ENCODE data around the gene COL5A1. TPM values are rescaled to one million over a fixed set of nuclear protein-coding genes. Genes with fewer than 3 reads are reported as not detected.

Gene COL5A1
- total and polyA plus RNA-seq, 2 experiments from 2014 or later: 2.5 to 13.1 TPM

- no peaks in the 10 kb centered on the region for H3K27me3 ChIP-seq (ENCODE audit: insufficient read depth)
- H3F3A ChIP-seq (replicated peaks; ENCODE audit: low read depth): no peaks in the 10 kb centered on the region
- H3K9me2 ChIP-seq (ENCODE audit: insufficient read depth): peaks cover 8% of the 10 kb centered on the region; the same call in 1 of the 2 replicates
- H3K27ac ChIP-seq (ENCODE audit: low read depth): no peak overlapping the region
- H3K36me3 Mint-ChIP-seq (ENCODE audit: low read depth): no peaks in the 10 kb centered on the region
- ATAC-seq: no peak
- no peak overlapping the region for H3K4me3 Mint-ChIP-seq
- H3K4me2 ChIP-seq: no peak overlapping the region
- no peak overlapping the region for H3K27ac Mint-ChIP-seq
- H3K4me1 Mint-ChIP-seq: peaks cover 5% of the 10 kb centered on the region; the same call in 2 of the 3 replicates
- TF ChIP-seq EZH2phosphoT487 (IDR thresholded peaks at IDR 0.05; ENCODE audit: unreplicated experiment): no peak
- TF ChIP-seq ZNF114 (CRISPR knock-in tag; IDR thresholded peaks at IDR 0.05): no peak
- TF ChIP-seq POLR2AphosphoS5 (IDR thresholded peaks at IDR 0.05; ENCODE audit: low read depth): no peak
- TF ChIP-seq ZNF331 (CRISPR knock-in tag; IDR thresholded peaks at IDR 0.05; ENCODE audit: low read depth): no peak
- no peak for TF ChIP-seq STAT1 (IDR thresholded peaks at IDR 0.05; ENCODE audit: unreplicated experiment)
- TF ChIP-seq NANOG (IDR thresholded peaks at IDR 0.05; ENCODE audit: borderline replicate concordance): no peak
- no peak for TF ChIP-seq EZH2 (IDR thresholded peaks at IDR 0.05; ENCODE audit: low read depth, unreplicated experiment)
- TF ChIP-seq CREB1 (CRISPR knock-in tag; IDR thresholded peaks at IDR 0.05; ENCODE audit: low read depth): no peak
- TF ChIP-seq REST (IDR thresholded peaks at IDR 0.05; ENCODE audit: unreplicated experiment): no peak
- no peak for TF ChIP-seq ZNF462 (CRISPR knock-in tag; IDR thresholded peaks at IDR 0.05)
- no peak for TF ChIP-seq JUNB (IDR thresholded peaks at IDR 0.05; ENCODE audit: unreplicated experiment)
- no peak for TF ChIP-seq CTCF (conservative IDR thresholded peaks at IDR 0.05; ENCODE audit: low read depth in 2 of 2)
- TF ChIP-seq ETS1 (IDR thresholded peaks at IDR 0.05): no peak
- H3K4me3 ChIP-seq: no peak overlapping the region
- H3K36me3 ChIP-seq (ENCODE audit: insufficient read depth): no peaks in the 10 kb centered on the region
- no peaks in the 10 kb centered on the region for H3K4me1 ChIP-seq (ENCODE audit: insufficient read depth)
- peaks cover 7% of the 10 kb centered on the region for H3K27me3 Mint-ChIP-seq (ENCODE audit: insufficient read depth, low read depth, poor library complexity)
- H2AFZ ChIP-seq: no peak overlapping the region
- no peak for DNase-seq (ENCODE audit: low spot score)
- H3K79me2 ChIP-seq (replicated peaks; ENCODE audit: insufficient read depth): no peaks in the 10 kb centered on the region
- H4K20me1 ChIP-seq (replicated peaks; ENCODE audit: insufficient read depth): no peaks in the 10 kb centered on the region
- H3K9me3 Mint-ChIP-seq: peaks cover 3% of the 10 kb centered on the region; the same call in 1 of the 3 replicates
These were observed 41.2 kb downstream of the COL5A1 start for GRCh38 chr9:134682651-134683364.

Data from GM23338 (cell line).